Measurements from ENCODE around the gene POR. TPM values are rescaled to one million over a fixed set of nuclear protein-coding genes. Genes with fewer than 3 reads are reported as not detected.

The POR gene
- polyA plus RNA-seq, 1 donor from 2014 or later, result 61.2 TPM

DNA sequence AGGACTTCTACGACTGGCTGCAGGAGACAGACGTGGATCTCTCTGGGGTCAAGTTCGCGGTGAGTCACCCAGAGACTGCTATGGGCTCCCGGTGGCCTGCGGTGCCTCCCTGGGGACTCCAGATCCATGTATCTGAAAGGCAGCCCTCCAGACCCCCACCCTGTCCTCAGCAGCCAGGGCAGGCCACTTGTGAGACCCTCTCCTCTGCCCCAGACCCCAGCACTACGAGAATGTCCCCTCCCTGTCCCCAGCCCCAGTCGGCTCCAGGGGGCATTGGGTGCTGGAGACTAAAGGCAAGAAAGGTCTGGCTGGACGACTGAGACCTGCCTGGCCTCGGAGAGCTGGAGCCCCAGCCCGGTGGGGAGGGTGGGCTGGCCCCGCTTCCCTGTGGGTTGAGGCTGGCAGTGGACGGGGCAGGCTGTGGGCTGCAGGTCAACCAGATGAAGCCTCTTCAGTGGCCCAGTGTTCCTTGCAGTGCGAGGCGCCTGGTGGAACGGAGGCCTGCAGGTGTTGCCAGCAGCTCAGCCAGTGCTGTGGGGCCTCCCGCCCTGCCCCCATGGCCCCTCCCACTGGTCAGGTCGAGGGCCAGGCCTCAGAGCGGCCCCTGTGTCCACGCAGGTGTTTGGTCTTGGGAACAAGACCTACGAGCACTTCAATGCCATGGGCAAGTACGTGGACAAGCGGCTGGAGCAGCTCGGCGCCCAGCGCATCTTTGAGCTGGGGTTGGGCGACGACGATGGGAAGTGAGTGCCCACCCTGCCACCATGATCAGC, 65.7 kb downstream of the POR start:
- no peaks in the 10 kb centered on the region for H3F3A ChIP-seq (ENCODE audit: insufficient read depth, low read length, poor library complexity, severe bottlenecking)
- H3K79me2 ChIP-seq (replicated peaks; ENCODE audit: insufficient read depth, low read length), result no peaks in the 10 kb centered on the region

DNA sequence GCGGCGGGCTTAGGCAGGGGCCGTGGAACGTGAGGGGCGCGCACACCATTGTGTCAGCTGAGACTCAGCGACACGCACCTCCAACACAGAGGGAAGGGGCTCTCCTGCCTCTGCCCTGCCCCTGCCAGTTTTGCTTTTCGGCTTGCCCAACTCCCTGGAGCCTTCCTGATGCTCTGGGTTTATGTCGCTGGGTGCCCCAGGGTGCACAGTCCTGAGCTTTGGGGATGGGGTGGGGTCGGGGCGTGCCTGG, 66.2 kb downstream of the POR start:
- TF ChIP-seq RAD21 (conservative IDR thresholded peaks at IDR 0.05) (no peak), TAF1 (IDR thresholded peaks at IDR 0.05; ENCODE audit: low read depth) (no peak), MXI1 (conservative IDR thresholded peaks at IDR 0.05; ENCODE audit: poor library complexity, severe bottlenecking) (no peak)

More for the DNA sequence above, 65.7 kb downstream of the POR start:
- Histone ChIP-seq H3K27me3 (ENCODE audit: insufficient read depth, low read depth, low read length) (no peaks in the 10 kb centered on the region), H3K9me2 (ENCODE audit: insufficient read depth, low read length) (no peaks in the 10 kb centered on the region), H2AFZ (ENCODE audit: low read depth, low read length) (no peak overlapping the region), H3K4me2 (ENCODE audit: low read length) (no peak overlapping the region), H3K27ac (ENCODE audit: low read length) (no peak overlapping the region), H3K9me3 (ENCODE audit: low read length) (no peaks in the 10 kb centered on the region), H3K4me3 (ENCODE audit: low read length) (no peak overlapping the region), H4K20me1 (ENCODE audit: insufficient read depth) (no peaks in the 10 kb centered on the region), H3K36me3 (ENCODE audit: insufficient read depth, low read length) (no peaks in the 10 kb centered on the region), H3K9ac (ENCODE audit: low read length) (no peak overlapping the region)
- TF ChIP-seq, protein P1, sequence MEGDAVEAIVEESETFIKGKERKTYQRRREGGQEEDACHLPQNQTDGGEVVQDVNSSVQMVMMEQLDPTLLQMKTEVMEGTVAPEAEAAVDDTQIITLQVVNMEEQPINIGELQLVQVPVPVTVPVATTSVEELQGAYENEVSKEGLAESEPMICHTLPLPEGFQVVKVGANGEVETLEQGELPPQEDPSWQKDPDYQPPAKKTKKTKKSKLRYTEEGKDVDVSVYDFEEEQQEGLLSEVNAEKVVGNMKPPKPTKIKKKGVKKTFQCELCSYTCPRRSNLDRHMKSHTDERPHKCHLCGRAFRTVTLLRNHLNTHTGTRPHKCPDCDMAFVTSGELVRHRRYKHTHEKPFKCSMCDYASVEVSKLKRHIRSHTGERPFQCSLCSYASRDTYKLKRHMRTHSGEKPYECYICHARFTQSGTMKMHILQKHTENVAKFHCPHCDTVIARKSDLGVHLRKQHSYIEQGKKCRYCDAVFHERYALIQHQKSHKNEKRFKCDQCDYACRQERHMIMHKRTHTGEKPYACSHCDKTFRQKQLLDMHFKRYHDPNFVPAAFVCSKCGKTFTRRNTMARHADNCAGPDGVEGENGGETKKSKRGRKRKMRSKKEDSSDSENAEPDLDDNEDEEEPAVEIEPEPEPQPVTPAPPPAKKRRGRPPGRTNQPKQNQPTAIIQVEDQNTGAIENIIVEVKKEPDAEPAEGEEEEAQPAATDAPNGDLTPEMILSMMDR (IDR thresholded peaks at IDR 0.05; ENCODE audit: poor library complexity, severe bottlenecking), result no peak
- TF ChIP-seq TAF1 (IDR thresholded peaks at IDR 0.05; ENCODE audit: low read depth), result no peak
- TF ChIP-seq EZH2 (IDR thresholded peaks at IDR 0.05; ENCODE audit: borderline replicate concordance, insufficient read depth, low read length, poor library complexity, severe bottlenecking), result no peak
- TF ChIP-seq EP300 (conservative IDR thresholded peaks at IDR 0.05; ENCODE audit: poor library complexity, severe bottlenecking), result no peak
- no peak for TF ChIP-seq MXI1 (conservative IDR thresholded peaks at IDR 0.05; ENCODE audit: poor library complexity, severe bottlenecking)
- TF ChIP-seq, protein P2, sequence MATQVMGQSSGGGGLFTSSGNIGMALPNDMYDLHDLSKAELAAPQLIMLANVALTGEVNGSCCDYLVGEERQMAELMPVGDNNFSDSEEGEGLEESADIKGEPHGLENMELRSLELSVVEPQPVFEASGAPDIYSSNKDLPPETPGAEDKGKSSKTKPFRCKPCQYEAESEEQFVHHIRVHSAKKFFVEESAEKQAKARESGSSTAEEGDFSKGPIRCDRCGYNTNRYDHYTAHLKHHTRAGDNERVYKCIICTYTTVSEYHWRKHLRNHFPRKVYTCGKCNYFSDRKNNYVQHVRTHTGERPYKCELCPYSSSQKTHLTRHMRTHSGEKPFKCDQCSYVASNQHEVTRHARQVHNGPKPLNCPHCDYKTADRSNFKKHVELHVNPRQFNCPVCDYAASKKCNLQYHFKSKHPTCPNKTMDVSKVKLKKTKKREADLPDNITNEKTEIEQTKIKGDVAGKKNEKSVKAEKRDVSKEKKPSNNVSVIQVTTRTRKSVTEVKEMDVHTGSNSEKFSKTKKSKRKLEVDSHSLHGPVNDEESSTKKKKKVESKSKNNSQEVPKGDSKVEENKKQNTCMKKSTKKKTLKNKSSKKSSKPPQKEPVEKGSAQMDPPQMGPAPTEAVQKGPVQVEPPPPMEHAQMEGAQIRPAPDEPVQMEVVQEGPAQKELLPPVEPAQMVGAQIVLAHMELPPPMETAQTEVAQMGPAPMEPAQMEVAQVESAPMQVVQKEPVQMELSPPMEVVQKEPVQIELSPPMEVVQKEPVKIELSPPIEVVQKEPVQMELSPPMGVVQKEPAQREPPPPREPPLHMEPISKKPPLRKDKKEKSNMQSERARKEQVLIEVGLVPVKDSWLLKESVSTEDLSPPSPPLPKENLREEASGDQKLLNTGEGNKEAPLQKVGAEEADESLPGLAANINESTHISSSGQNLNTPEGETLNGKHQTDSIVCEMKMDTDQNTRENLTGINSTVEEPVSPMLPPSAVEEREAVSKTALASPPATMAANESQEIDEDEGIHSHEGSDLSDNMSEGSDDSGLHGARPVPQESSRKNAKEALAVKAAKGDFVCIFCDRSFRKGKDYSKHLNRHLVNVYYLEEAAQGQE (IDR thresholded peaks at IDR 0.05; ENCODE audit: borderline replicate concordance), result no peak
- no peak for TF ChIP-seq SMC3 (conservative IDR thresholded peaks at IDR 0.05; ENCODE audit: poor library complexity)
- TF ChIP-seq RAD21 (conservative IDR thresholded peaks at IDR 0.05), result no peak
- TF ChIP-seq POLR2AphosphoS5 (IDR thresholded peaks at IDR 0.05), result no peak

More for the DNA sequence above, 66.2 kb downstream of the POR start:
- H2AFZ ChIP-seq (ENCODE audit: low read depth, low read length), result no peak overlapping the region
- no peaks in the 10 kb centered on the region for H3K79me2 ChIP-seq (replicated peaks; ENCODE audit: insufficient read depth, low read length)
- no peaks in the 10 kb centered on the region for H3K27me3 ChIP-seq (ENCODE audit: insufficient read depth, low read depth, low read length)
- no peak overlapping the region for H3K4me2 ChIP-seq (ENCODE audit: low read length)
- no peaks in the 10 kb centered on the region for H4K20me1 ChIP-seq (ENCODE audit: insufficient read depth)
- no peak overlapping the region for H3K4me3 ChIP-seq (ENCODE audit: low read length)
- no peaks in the 10 kb centered on the region for H3F3A ChIP-seq (ENCODE audit: insufficient read depth, low read length, poor library complexity, severe bottlenecking)
- no peak overlapping the region for H3K27ac ChIP-seq (ENCODE audit: low read length)
- no peaks in the 10 kb centered on the region for H3K9me3 ChIP-seq (ENCODE audit: low read length)
- no peaks in the 10 kb centered on the region for H3K36me3 ChIP-seq (ENCODE audit: insufficient read depth, low read length)
- no peak overlapping the region for H3K9ac ChIP-seq (ENCODE audit: low read length)
- H3K9me2 ChIP-seq (ENCODE audit: insufficient read depth, low read length), result no peaks in the 10 kb centered on the region

Measured in neural cell (in vitro differentiated cells).